ENCODE data around the gene HOXB7. TPM values are rescaled to one million over a fixed set of nuclear protein-coding genes. Genes with fewer than 3 reads are reported as not detected.

HOXB7 gene
- total and polyA plus RNA-seq, 9 donors: 0.23 to 6.9 (median 1.3) TPM

- Histone ChIP-seq H3K4me1 (ENCODE audit: insufficient read depth) (no peaks in the 10 kb centered on the region), H3K36me3 (no peaks in the 10 kb centered on the region), H3K27ac (no peak overlapping the region), H3K4me3 (peak overlapping the region; percentile 34), H3K27me3 (no peaks in the 10 kb centered on the region), H3K9me3 (no peaks in the 10 kb centered on the region)
- intact Hi-C loops (cut with DNase I): no loop called here
- no peak for DNase-seq
- TF ChIP-seq EP300 (IDR thresholded peaks at IDR 0.05) (no peak), CTCF (IDR thresholded peaks at IDR 0.05) (no peak), POLR2A (IDR thresholded peaks at IDR 0.05) (no peak)
- WGBS, 3 donors: 1% methylated on average over 30 of the region's 30 CpGs
Measured at GRCh38 chr17:48647103-48647962, 36.5 kb upstream of the HOXB7 start.

GRCh38 chr17:48646183-48647102, 35.6 kb upstream of the HOXB7 start:
- WGBS, 3 donors: 1 to 2% (median 1%) methylated on average over 55 to 80 of the region's 80 CpGs
- H3K4me3 ChIP-seq: peak overlapping the region; percentile 14
- intact Hi-C loops (cut with DNase I): no loop called here
- no peaks in the 10 kb centered on the region for H3K9me3 ChIP-seq
- no peaks in the 10 kb centered on the region for H3K36me3 ChIP-seq
- no peak overlapping the region for H3K27ac ChIP-seq
- TF ChIP-seq POLR2A (IDR thresholded peaks at IDR 0.05) (no peak), EP300 (IDR thresholded peaks at IDR 0.05) (no peak), CTCF (IDR thresholded peaks at IDR 0.05) (no peak)
- no peaks in the 10 kb centered on the region for H3K27me3 ChIP-seq
- no peaks in the 10 kb centered on the region for H3K4me1 ChIP-seq (ENCODE audit: insufficient read depth)
- no peak for DNase-seq

GRCh38 chr17:48645639-48646182, 34.9 kb upstream of the HOXB7 start:
- Histone ChIP-seq H3K9me3 (no peaks in the 10 kb centered on the region), H3K4me1 (ENCODE audit: insufficient read depth) (no peaks in the 10 kb centered on the region), H3K27ac (no peak overlapping the region), H3K36me3 (no peaks in the 10 kb centered on the region), H3K27me3 (no peaks in the 10 kb centered on the region), H3K4me3 (no peak overlapping the region)
- no peak for DNase-seq
- intact Hi-C loops (cut with DNase I): no loop called here
- TF ChIP-seq CTCF (IDR thresholded peaks at IDR 0.05): no peak
- no peak for TF ChIP-seq POLR2A (IDR thresholded peaks at IDR 0.05)
- no peak for TF ChIP-seq EP300 (IDR thresholded peaks at IDR 0.05)
- 7 to 18% (median 14%) methylated on average over 14 of the region's 14 CpGs for WGBS, 3 donors

- intact Hi-C loops (cut with DNase I): no loop called here
- Histone ChIP-seq H3K36me3 (no peaks in the 10 kb centered on the region), H3K27ac (no peak overlapping the region), H3K27me3 (no peaks in the 10 kb centered on the region), H3K9me3 (no peaks in the 10 kb centered on the region), H3K4me3 (no peak overlapping the region), H3K4me1 (ENCODE audit: insufficient read depth) (no peaks in the 10 kb centered on the region)
- no peak for DNase-seq
- 25 to 31% (median 25%) methylated on average over 6 of the region's 6 CpGs for WGBS, 3 donors
- TF ChIP-seq POLR2A (IDR thresholded peaks at IDR 0.05) (no peak), CTCF (IDR thresholded peaks at IDR 0.05) (no peak)
Measured at GRCh38 chr17:48644910-48645557, 34.2 kb upstream of the HOXB7 start.
